CD4-positive, alpha-beta memory T cell (primary cell): ENCODE data around the gene ACAN. TPM values are rescaled to one million over a fixed set of nuclear protein-coding genes. Genes with fewer than 3 reads are reported as not detected.

Experiments used
- CTCF ChIA-PET: fragments of 350-600 bp; sonication (Branson Sonifier 250); formaldehyde crosslinking; loops from one replicate; lab custom pipeline; 2021; ENCODE audit warnings: inconsistent platforms; ENCODE audit not compliant: partially characterized antibody; lab: Charles Lee
- POLR2A ChIA-PET: fragments of 350-600 bp; sonication (Branson Sonifier 250); formaldehyde crosslinking; loops from one replicate; lab custom pipeline; 2021; ENCODE audit not compliant: partially characterized antibody; lab: Charles Lee
- DNase-seq, 5 donors: peaks; one replicate each; pipeline versions ENCODE4 v3.0.0 to v3.0.0-alpha.2; 2020 to 2022; ENCODE audit warnings: mixed read lengths in 1 of 5
- H3K27ac ChIP-seq: one replicate; pipeline ENCODE4 v1.7.0; 2013; ENCODE audit warnings: low read depth, low read length
- H3K27me3 ChIP-seq: 2 replicates; pipeline ENCODE4 v1.7.0; 2013; ENCODE audit warnings: mild to moderate bottlenecking, low read length, moderate library complexity; ENCODE audit not compliant: insufficient read depth
- H3K36me3 ChIP-seq: 2 replicates; pipeline ENCODE4 v1.7.0; 2013; ENCODE audit warnings: mild to moderate bottlenecking, low read length, moderate library complexity; ENCODE audit not compliant: insufficient read depth
- H3K4me1 ChIP-seq: 2 replicates; pipeline ENCODE4 v1.7.0; 2013; ENCODE audit warnings: mild to moderate bottlenecking, low read length, moderate library complexity; ENCODE audit not compliant: insufficient read depth
- H3K4me3 ChIP-seq, 2 donors: one replicate each; pipeline ENCODE4 v1.7.0; 2013; ENCODE audit warnings: low read length in 2 of 2, mild to moderate bottlenecking in 1 of 2
- H3K9me3 ChIP-seq, 2 donors: one replicate each; pipeline ENCODE4 v1.7.0; 2013; ENCODE audit warnings: low read length in 2 of 2, control low read depth in 1 of 2; ENCODE audit not compliant: control insufficient read depth in 1 of 2
- H3K27ac Mint-ChIP-seq, 7 donors: one replicate each; pipeline ENCODE4 v1.8.0; 2020 to 2021; ENCODE audit warnings: mixed read lengths in 7 of 7, mild to moderate bottlenecking in 6 of 7, inconsistent platforms in 3 of 7, moderate library complexity in 3 of 7
- H3K27me3 Mint-ChIP-seq, 2 donors: one replicate each; pipeline ENCODE4 v1.8.0; 2020 to 2021; ENCODE audit warnings: mixed read lengths in 2 of 2
- H3K36me3 Mint-ChIP-seq, 2 donors: one replicate each; pipeline ENCODE4 v1.8.0; 2020 to 2021; ENCODE audit warnings: mixed read lengths in 2 of 2, inconsistent platforms in 1 of 2, mild to moderate bottlenecking in 1 of 2
- H3K4me1 Mint-ChIP-seq, 4 donors: one replicate each; pipeline ENCODE4 v1.8.0; 2020 to 2021; ENCODE audit warnings: mixed read lengths in 4 of 4, mild to moderate bottlenecking in 1 of 4
- H3K4me3 Mint-ChIP-seq, 8 donors: one replicate each; pipeline ENCODE4 v1.8.0; 2020 to 2021; ENCODE audit warnings: mixed read lengths in 8 of 8, mild to moderate bottlenecking in 7 of 8, moderate library complexity in 6 of 8, inconsistent platforms in 3 of 8
- H3K9me3 Mint-ChIP-seq, 8 donors: one replicate each; pipeline ENCODE4 v1.8.0; 2020 to 2021; ENCODE audit warnings: mixed read lengths in 8 of 8, mild to moderate bottlenecking in 5 of 8, inconsistent platforms in 3 of 8, moderate library complexity in 1 of 8
- intact Hi-C: fragments of 100-400 bp; cut with micrococcal nuclease; formaldehyde crosslinking; loops from one replicate; pipeline ENCODE4 v1.15.1; 2023
- polyA plus RNA-seq, 2 donors: library from polyadenylated mRNA; unstranded; fragments of 300-500 nt; fragmentation: Illumina TruSeq; gene quantifications; one replicate each; pipeline ENCODE4 v1.2.3, GENCODE V29; 2021
- total RNA-seq, 2 experiments: library from RNA; stranded (reverse); gene quantifications; one replicate each; pipeline ENCODE4 v1.2.3, GENCODE V29; 2021

The ACAN gene
- total and polyA plus RNA-seq, 4 experiments from 2014 or later, result 0.02 TPM; not detected in 3

GRCh38 chr15:88802250-88802990 lies 816 bp upstream of the ACAN start:
- POLR2A ChIA-PET, result no interaction called here
- CTCF ChIA-PET, result no interaction called here
- H3K27me3 ChIP-seq, result peaks cover 5% of the 10 kb centered on the region
- H3K9me3 ChIP-seq, result no peaks in the 10 kb centered on the region
- intact Hi-C loops, result loop anchor here (10.0 kb wide), 1 partner anchor 178 kb away; the partner anchor contains the start of gene AEN
- no peak overlapping the region for H3K27ac ChIP-seq
- no peak for DNase-seq
- Mint-ChIP-seq H3K27ac (no peak overlapping the region), H3K9me3 (peaks cover 0 to 1% (median 0%) of the 10 kb centered on the region in 8 donors), H3K27me3 (peaks cover 47 to 51% of the 10 kb centered on the region in 2 donors), H3K36me3 (no peaks in the 10 kb centered on the region), H3K4me1 (peaks cover 5 to 14% (median 9%) of the 10 kb centered on the region in 4 donors), H3K4me3 (peak overlapping the region in 7 of 8 donors; percentile 43 to 89 (median 71))
- H3K4me3 ChIP-seq, result no peak overlapping the region
- no peaks in the 10 kb centered on the region for H3K36me3 ChIP-seq
- H3K4me1 ChIP-seq, result no peaks in the 10 kb centered on the region

- peak overlapping the region in 2 of 8 donors; percentile 74 to 89 for H3K4me3 Mint-ChIP-seq
These were observed 320 bp upstream of the ACAN start for GRCh38 chr15:88802991-88803240.

GRCh38 chr15:88803920-88804247 lies 648 bp downstream of the ACAN start:
- peaks cover 5% of the 10 kb centered on the region for H3K27me3 ChIP-seq
- no peak overlapping the region for H3K4me3 ChIP-seq
- Mint-ChIP-seq H3K4me3 (peak overlapping the region in 1 of 8 donors; percentile 36), H3K36me3 (no peaks in the 10 kb centered on the region), H3K9me3 (peaks cover 0 to 1% (median 0%) of the 10 kb centered on the region in 8 donors), H3K27me3 (peaks cover 43 to 50% of the 10 kb centered on the region in 2 donors), H3K27ac (no peak overlapping the region), H3K4me1 (peaks cover 5 to 14% (median 9%) of the 10 kb centered on the region in 4 donors)
- H3K27ac ChIP-seq, result no peak overlapping the region
- H3K4me1 ChIP-seq, result no peaks in the 10 kb centered on the region
- intact Hi-C loops, result loop anchor here (10.0 kb wide), 1 partner anchor 179 kb away; the partner anchor contains the start of gene AEN
- H3K9me3 ChIP-seq, result no peaks in the 10 kb centered on the region
- no peaks in the 10 kb centered on the region for H3K36me3 ChIP-seq
- DNase-seq, result no peak
- ChIA-PET CTCF (interaction anchor here (1.3 kb wide), 1 partner anchor 12 kb away, joined by 3 read pairs; no protein-coding TSS in a partner anchor), POLR2A (no interaction called here)

More at GRCh38 chr15:88802991-88803240, 320 bp upstream of the ACAN start:
- H3K27ac ChIP-seq, result no peak overlapping the region
- Mint-ChIP-seq H3K4me1 (peaks cover 5 to 14% (median 9%) of the 10 kb centered on the region in 4 donors), H3K27ac (no peak overlapping the region), H3K36me3 (no peaks in the 10 kb centered on the region), H3K9me3 (peaks cover 0 to 1% (median 0%) of the 10 kb centered on the region in 8 donors), H3K27me3 (peaks cover 45 to 48% of the 10 kb centered on the region in 2 donors)
- ChIA-PET CTCF (no interaction called here), POLR2A (no interaction called here)
- no peak overlapping the region for H3K4me3 ChIP-seq
- no peak for DNase-seq
- no peaks in the 10 kb centered on the region for H3K4me1 ChIP-seq
- intact Hi-C loops, result loop anchor here (10.0 kb wide), 1 partner anchor 178 kb away; the partner anchor contains the start of gene AEN
- no peaks in the 10 kb centered on the region for H3K9me3 ChIP-seq
- H3K36me3 ChIP-seq, result no peaks in the 10 kb centered on the region
- peaks cover 5% of the 10 kb centered on the region for H3K27me3 ChIP-seq

GRCh38 chr15:88804257-88804656 lies 1.0 kb downstream of the ACAN start:
- H3K27me3 Mint-ChIP-seq, result peaks cover 46 to 50% of the 10 kb centered on the region in 2 donors
- H3K4me1 Mint-ChIP-seq, result peaks cover 5 to 14% (median 9%) of the 10 kb centered on the region in 4 donors
- H3K27ac Mint-ChIP-seq, result no peak overlapping the region
- no peaks in the 10 kb centered on the region for H3K9me3 ChIP-seq
- no peaks in the 10 kb centered on the region for H3K36me3 ChIP-seq
- intact Hi-C loops, result loop anchor here (10.0 kb wide), 1 partner anchor 179 kb away; the partner anchor contains the start of gene AEN
- H3K4me3 ChIP-seq, result no peak overlapping the region
- ChIA-PET CTCF (interaction anchor here (1.2 to 1.3 kb wide), 2 partner anchors 12 to 180 kb away, joined by 3 to 4 read pairs; no protein-coding TSS in a partner anchor), POLR2A (no interaction called here)
- peaks cover 0 to 1% (median 0%) of the 10 kb centered on the region in 8 donors for H3K9me3 Mint-ChIP-seq
- H3K4me1 ChIP-seq, result no peaks in the 10 kb centered on the region
- H3K4me3 Mint-ChIP-seq, result no peak overlapping the region
- no peaks in the 10 kb centered on the region for H3K36me3 Mint-ChIP-seq
- peaks cover 5% of the 10 kb centered on the region for H3K27me3 ChIP-seq
- no peak for DNase-seq
- H3K27ac ChIP-seq, result no peak overlapping the region

GRCh38 chr15:88805031-88805780 lies 2.0 kb downstream of the ACAN start:
- intact Hi-C loops, result loop anchor here (10.0 kb wide), 1 partner anchor 180 kb away; the partner anchor contains the start of gene AEN
- Histone ChIP-seq H3K27ac (no peak overlapping the region), H3K4me1 (no peaks in the 10 kb centered on the region), H3K9me3 (no peaks in the 10 kb centered on the region), H3K27me3 (peaks cover 5% of the 10 kb centered on the region), H3K4me3 (no peak overlapping the region), H3K36me3 (no peaks in the 10 kb centered on the region)
- ChIA-PET POLR2A (no interaction called here), CTCF (interaction anchor here (0.7 to 1.3 kb wide), 3 partner anchors 13 to 401 kb away, joined by 3 to 4 read pairs (median 3); no protein-coding TSS in a partner anchor)
- Mint-ChIP-seq H3K27me3 (peaks cover 44 to 46% of the 10 kb centered on the region in 2 donors), H3K9me3 (peaks cover 0 to 1% (median 0%) of the 10 kb centered on the region in 8 donors), H3K36me3 (no peaks in the 10 kb centered on the region), H3K4me1 (peaks cover 5 to 14% (median 9%) of the 10 kb centered on the region in 4 donors), H3K27ac (no peak overlapping the region), H3K4me3 (no peak overlapping the region)
- no peak for DNase-seq

- peaks cover 4% of the 10 kb centered on the region for H3K27me3 ChIP-seq
- H3K4me1 Mint-ChIP-seq, result no peaks in the 10 kb centered on the region
- DNase-seq, result no peak
- no peaks in the 10 kb centered on the region for H3K36me3 Mint-ChIP-seq
- peaks cover 23 to 35% of the 10 kb centered on the region in 2 donors for H3K27me3 Mint-ChIP-seq
- no peak overlapping the region for H3K27ac Mint-ChIP-seq
- no peaks in the 10 kb centered on the region for H3K4me1 ChIP-seq
- H3K9me3 ChIP-seq, result no peaks in the 10 kb centered on the region
- H3K27ac ChIP-seq, result no peak overlapping the region
- H3K9me3 Mint-ChIP-seq, result no peaks in the 10 kb centered on the region
- H3K4me3 ChIP-seq, result no peak overlapping the region
- H3K36me3 ChIP-seq, result no peaks in the 10 kb centered on the region
- no peak overlapping the region for H3K4me3 Mint-ChIP-seq
- CTCF ChIA-PET, result interaction anchor here (0.6 kb wide), 1 partner anchor 1492 kb away, joined by 3 read pairs; no protein-coding TSS in a partner anchor
- intact Hi-C loops, result no loop called here
- POLR2A ChIA-PET, result no interaction called here
These were observed 7.2 kb downstream of the ACAN start for GRCh38 chr15:88810446-88810845.

- H3K27me3 Mint-ChIP-seq, result peaks cover 17 to 38% of the 10 kb centered on the region in 2 donors
- intact Hi-C loops, result no loop called here
- Histone ChIP-seq H3K27ac (no peak overlapping the region), H3K27me3 (peaks cover 4% of the 10 kb centered on the region), H3K4me1 (no peaks in the 10 kb centered on the region), H3K36me3 (no peaks in the 10 kb centered on the region), H3K4me3 (no peak overlapping the region), H3K9me3 (no peaks in the 10 kb centered on the region)
- ChIA-PET CTCF (no interaction called here), POLR2A (no interaction called here)
- no peaks in the 10 kb centered on the region for H3K9me3 Mint-ChIP-seq
- no peak for DNase-seq
- H3K4me3 Mint-ChIP-seq, result no peak overlapping the region
- no peaks in the 10 kb centered on the region for H3K4me1 Mint-ChIP-seq
- H3K36me3 Mint-ChIP-seq, result no peaks in the 10 kb centered on the region
- H3K27ac Mint-ChIP-seq, result peak overlapping the region in 1 of 7 donors; percentile 41
These were observed 8.9 kb downstream of the ACAN start for GRCh38 chr15:88812133-88812532.
